Heart left ventricle (tissue), 16 donors: ENCODE measurements around the gene DOCK1. TPM values are rescaled to one million over a fixed set of nuclear protein-coding genes. Genes with fewer than 3 reads are reported as not detected.

Experiments
- ATAC-seq, 4 donors: fragments of 200-7000 bp; cut with Tn5 transposase; one replicate each; pipeline ENCODE4 v1.9.1; 2020 to 2022; ENCODE audit warnings: moderate library complexity in 4 of 4, mild to moderate bottlenecking in 3 of 4, moderate number of reproducible peaks in 1 of 4
- DNase-seq, 5 donors: peaks; one replicate each; pipeline ENCODE4 v3.0.0-alpha.2; 2020
- H3K27ac ChIP-seq, 12 donors: fragments of 200-600 bp; sonication (generic) in 4 of 12; one replicate each; pipeline versions ENCODE4 v1.5.0 to v1.8.0; 2016 to 2022; ENCODE audit warnings: mild to moderate bottlenecking in 2 of 12
- H3K27me3 ChIP-seq, 9 donors: fragments of 200-600 bp; sonication (generic) in 2 of 9; one replicate each; pipeline versions ENCODE4 v1.5.1 to v1.8.0; 2016 to 2022; ENCODE audit warnings: mild to moderate bottlenecking in 3 of 9
- H3K36me3 ChIP-seq, 9 donors: fragments of 200-600 bp; sonication (generic) in 2 of 9; one replicate each; pipeline versions ENCODE4 v1.5.0 to v1.8.0; 2018 to 2022; ENCODE audit warnings: mild to moderate bottlenecking in 2 of 9
- H3K4me1 ChIP-seq, 12 donors: fragments of 200-600 bp; sonication (generic) in 4 of 12; one replicate each; pipeline versions ENCODE4 v1.5.0 to v1.8.0; 2016 to 2022; ENCODE audit warnings: mild to moderate bottlenecking in 3 of 12
- H3K4me3 ChIP-seq, 12 donors: fragments of 200-600 bp; sonication (generic) in 4 of 12; one replicate each; pipeline versions ENCODE4 v1.5.0 to v1.8.0; 2017 to 2022; ENCODE audit warnings: mild to moderate bottlenecking in 9 of 12, moderate library complexity in 4 of 12
- H3K9me3 ChIP-seq, 12 donors: fragments of 200-600 bp; sonication (generic) in 4 of 12; one replicate each; pipeline versions ENCODE4 v1.5.0 to v1.8.0; 2016 to 2022; ENCODE audit warnings: mild to moderate bottlenecking in 1 of 12
- CTCF ChIP-seq, 12 donors: fragments of 200-600 bp; sonication (generic) in 4 of 12; IDR thresholded peaks; one replicate each; pipeline versions ENCODE4 v1.5.0 to v1.8.0; 2018 to 2022; ENCODE audit warnings: antibody characterized with exemption in 12 of 12, mild to moderate bottlenecking in 5 of 12
- POLR2A ChIP-seq, 2 donors: fragments of 450-650 bp; IDR thresholded peaks; one replicate each; pipeline ENCODE4 v1.6.1; 2017; ENCODE audit warnings: antibody characterized with exemption in 2 of 2, mild to moderate bottlenecking in 2 of 2, moderate library complexity in 2 of 2
- WGBS, 4 donors: extraction: QIAGEN DNeasy Blood & Tissue Kit in 2 of 4; methylation state at CpG; one replicate each; pipeline versions ENCODE4 v1.1.5 to v1.1.7; 2013 to 2018; 5-methylcytosine and 5-hydroxymethylcytosine counted together
- intact Hi-C, 10 donors: fragments of 100-400 bp; cut with DNase I; formaldehyde crosslinking; loops; one replicate each; pipeline versions ENCODE4 v1.11.1 to v1.14.2; 2022
- polyA plus RNA-seq, 2 donors: library from polyadenylated mRNA; stranded (reverse); fragments of 200-250 nt; gene quantifications; one replicate each; pipeline ENCODE4 v1.2.3, GENCODE V29; 2013
- total RNA-seq, 9 donors: library from RNA; depleted of rRNA in 2 of 9; stranded (reverse); fragments of >200 nt in 2 of 9; fragmentation: NEBNext Ultra II Directional in 3 of 9; extraction: Animal tissue kit (Norgen Biotek cat#: 25700) in 3 of 9; gene quantifications; one replicate each; pipeline versions ENCODE4 v1.1.0 to v1.2.4, GENCODE V29; 2016 to 2023
- donor health status: ischemic (EF 13 %, LVEDD 7.1; RV severe dilation, severe dysfunction).
- donor health status: healthy with polysubstance abuse.
- donor health status: DM: no; HTN: yes; CAD: no.
- donor health status: DM: no; HTN: no; CAD: no.
- donor health status: ischemic (EF 25% LVEDD 6.9; RV normal size, moderate dysfunction).
- donor health status: ischemic (EF 25% LVEDD 5.7; RV mildly dilated, moderate dysfunction).
- donor health status: healthy.
- donor health status: DM: yes; HTN: yes; CAD: no.
- donor health status: ischemic (EF 35%, LVEDD 5.7; RV mildly dilated, moderate dysfunction).
- donor health status: nonischemic (EF 11% LVEDD 7.7; RV severe dilation, severe dysfunction).
- donor health status: DM: yes; HTN: yes; CAD: no.
- donor health status: PGD.
- donor health status: ischemic (EF 29% LVEDD 5.4; RV normal size, mild dysfunction).
- donor health status: nonischemic (EF 23%, LVEDD 6.1; RV moderate dilation, normal function).

DOCK1 gene
- total and polyA plus RNA-seq, 11 donors, result 5.0 to 31.6 (median 18.6) TPM

- no peak for TF ChIP-seq CTCF (IDR thresholded peaks at IDR 0.05)
- TF ChIP-seq POLR2A (IDR thresholded peaks at IDR 0.05), result no peak
- DNase-seq (no peak), ATAC-seq (no peak)
- H3K9me3 ChIP-seq, result peaks cover 0 to 9% (median 0%) of the 10 kb centered on the region in 12 donors
- H3K4me3 ChIP-seq, result no peak overlapping the region
- H3K36me3 ChIP-seq, result peaks cover 0 to 6% (median 0%) of the 10 kb centered on the region in 9 donors
- no peak overlapping the region for H3K27ac ChIP-seq
- no peaks in the 10 kb centered on the region for H3K4me1 ChIP-seq
- intact Hi-C loops, result no loop called here
- WGBS, 4 donors, result 82 to 88% (median 83%) methylated on average over 4 of the region's 4 CpGs
- no peaks in the 10 kb centered on the region for H3K27me3 ChIP-seq
Observed at GRCh38 chr10:127215866-127216265, 310.6 kb downstream of the DOCK1 start.

DNA sequence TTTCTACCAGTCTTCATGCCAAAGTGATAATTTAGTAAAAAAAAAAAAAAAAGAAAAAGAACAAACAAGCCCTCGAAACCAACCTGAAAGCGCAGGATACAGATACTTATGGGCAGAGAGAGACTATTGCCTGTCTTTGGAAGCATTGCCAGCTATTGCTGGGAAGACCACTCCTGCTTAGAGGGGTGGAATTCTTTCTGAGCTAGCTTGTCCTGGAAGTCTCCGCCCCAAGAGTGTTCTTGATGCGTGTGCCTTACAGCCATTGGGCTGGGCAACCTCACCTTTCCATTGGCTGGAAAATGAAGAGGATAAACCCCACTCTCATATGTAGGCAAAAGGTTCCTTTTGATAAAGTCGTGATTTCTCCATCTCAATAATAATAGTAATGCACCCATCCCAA, 311.0 kb downstream of the DOCK1 start:
- Histone ChIP-seq H3K27me3 (no peaks in the 10 kb centered on the region), H3K36me3 (peaks cover 0 to 6% (median 0%) of the 10 kb centered on the region in 9 donors), H3K9me3 (peaks cover 0 to 9% (median 0%) of the 10 kb centered on the region in 12 donors), H3K4me1 (no peaks in the 10 kb centered on the region), H3K27ac (no peak overlapping the region), H3K4me3 (no peak overlapping the region)
- DNase-seq (no peak), ATAC-seq (no peak)
- TF ChIP-seq CTCF (IDR thresholded peaks at IDR 0.05), result no peak
- TF ChIP-seq POLR2A (IDR thresholded peaks at IDR 0.05), result no peak
- WGBS, 4 donors, result 91 to 95% (median 93%) methylated on average over 5 of the region's 5 CpGs
- intact Hi-C loops, result no loop called here

DNA sequence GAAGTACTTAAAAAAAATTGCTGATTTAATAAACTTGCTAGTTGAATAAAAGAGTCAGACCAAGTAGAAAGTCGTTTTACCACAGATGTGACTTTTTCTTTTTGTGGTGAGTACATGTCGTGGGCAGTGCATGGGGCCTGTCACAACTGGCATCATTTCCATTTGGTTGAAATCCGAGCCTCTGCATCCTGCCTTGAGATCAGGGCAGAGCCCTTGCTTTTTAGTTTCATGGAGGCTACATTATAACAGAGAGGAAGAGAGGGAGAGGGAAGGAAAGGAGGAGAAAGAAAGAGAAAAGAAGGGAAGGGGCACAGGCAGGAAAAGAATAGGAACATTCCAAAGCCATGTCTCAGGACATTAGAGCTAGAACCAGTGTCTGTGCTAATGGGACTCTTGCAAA, 311.6 kb downstream of the DOCK1 start:
- Histone ChIP-seq H3K4me3 (no peak overlapping the region), H3K4me1 (no peaks in the 10 kb centered on the region), H3K27ac (no peak overlapping the region), H3K36me3 (peaks cover 0 to 5% (median 0%) of the 10 kb centered on the region in 9 donors), H3K27me3 (no peaks in the 10 kb centered on the region), H3K9me3 (peaks cover 0 to 9% (median 0%) of the 10 kb centered on the region in 12 donors)
- 73 to 78% (median 75%) methylated on average over 3 of the region's 3 CpGs for WGBS, 4 donors
- DNase-seq, result no peak
- ATAC-seq, result no peak
- intact Hi-C loops, result no loop called here
- no peak for TF ChIP-seq CTCF (IDR thresholded peaks at IDR 0.05)

DNA sequence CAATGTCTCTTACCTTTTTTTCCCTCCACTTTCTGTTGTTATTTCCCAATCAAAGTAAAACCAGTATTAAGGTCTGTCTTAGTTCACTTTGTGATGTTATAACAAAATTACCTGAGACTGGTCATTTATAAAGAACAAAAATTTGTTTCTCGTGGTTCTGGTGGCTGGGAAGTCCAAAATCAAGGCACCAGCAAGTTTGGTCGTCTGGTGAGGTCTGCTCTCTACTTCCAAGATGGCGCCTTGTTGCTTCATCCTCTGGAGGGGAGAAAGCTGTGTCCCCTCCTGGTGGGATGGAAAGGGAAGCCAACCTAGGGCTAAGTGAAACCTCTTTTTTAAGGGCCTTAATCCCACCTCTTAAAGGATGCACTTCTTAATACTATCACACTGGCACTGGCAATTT, 313.4 kb downstream of the DOCK1 start:
- intact Hi-C loops, result no loop called here
- no peak overlapping the region for H3K27ac ChIP-seq

More for the DNA sequence above, 313.4 kb downstream of the DOCK1 start:
- no peaks in the 10 kb centered on the region for H3K27me3 ChIP-seq
- no peak for DNase-seq
- TF ChIP-seq CTCF (IDR thresholded peaks at IDR 0.05), result no peak
- no peak for TF ChIP-seq POLR2A (IDR thresholded peaks at IDR 0.05)
- no peak overlapping the region for H3K4me3 ChIP-seq
- H3K36me3 ChIP-seq, result no peaks in the 10 kb centered on the region
- H3K4me1 ChIP-seq, result no peaks in the 10 kb centered on the region
- WGBS, 4 donors, result 85 to 99% (median 95%) methylated on average over 3 of the region's 3 CpGs
- ATAC-seq, result no peak
- H3K9me3 ChIP-seq, result peaks cover 0 to 9% (median 0%) of the 10 kb centered on the region in 12 donors
